ENCODE data around the gene GPBP1L1. TPM values are rescaled to one million over a fixed set of nuclear protein-coding genes. Genes with fewer than 3 reads are reported as not detected.
A peak's percentile ranks its signal among the peaks of the same experiment; 100 is the strongest.
"Not testable (repeated sequence)": the region's sequence is repeated elsewhere in the genome, so short reads cannot be mapped to it uniquely, and the experiment has no call there.

GPBP1L1 gene
- total RNA-seq, 1 donor from 2014 or later, result 74.0 TPM

GRCh38 chr1:45686015-45686287, 382 bp downstream of the GPBP1L1 start:
- intact Hi-C loops (cut with DNase I), result loop anchor here (2.0 to 5.0 kb wide), 3 partner anchors 65 to 446 kb away; partner anchors contain the start of genes IPP, NASP and PIK3R3
- no peak for ATAC-seq
- peak; percentile 84 for DNase-seq (ENCODE audit: missing footprints)

- DNase-seq (ENCODE audit: missing footprints) (no peak), ATAC-seq (no peak)
- intact Hi-C loops (cut with DNase I), result loop anchor here (2.0 to 5.0 kb wide), 4 partner anchors 39 to 447 kb away; partner anchors contain the start of genes IPP, NASP and PIK3R3
These were observed 872 bp downstream of the GPBP1L1 start for GRCh38 chr1:45685308-45686014.

- no peak for ATAC-seq
- no peak for DNase-seq (ENCODE audit: missing footprints)
- intact Hi-C loops (cut with DNase I), result loop anchor here (2.0 kb wide), 1 partner anchor 38 kb away; no protein-coding TSS in a partner anchor
These were observed 1.9 kb downstream of the GPBP1L1 start for GRCh38 chr1:45684402-45684801.

DNA sequence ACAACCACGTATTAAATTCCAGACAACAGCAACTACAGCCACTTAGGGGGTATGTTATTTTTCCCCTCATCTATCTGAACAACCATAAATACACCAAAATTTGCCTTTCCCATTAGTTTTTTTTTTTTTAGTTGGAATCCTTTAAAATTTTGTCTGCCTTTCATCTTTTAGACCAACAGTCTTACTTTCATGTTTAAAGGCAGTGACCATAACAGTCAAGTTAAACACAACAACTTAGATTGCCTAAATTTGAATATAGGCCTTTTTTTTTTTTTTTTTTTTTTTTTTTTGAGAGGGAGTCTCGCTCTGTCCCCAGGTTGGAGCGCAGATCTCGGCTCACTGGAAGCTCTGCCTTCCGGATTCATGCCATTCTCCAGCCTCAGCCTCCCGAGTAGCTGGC, 3.4 kb downstream of the GPBP1L1 start:
- DNase-seq (ENCODE audit: missing footprints), result no peak
- intact Hi-C loops (cut with DNase I), result no loop called here
- no peak for ATAC-seq

GRCh38 chr1:45679123-45679522, 7.2 kb downstream of the GPBP1L1 start:
- no peak for ATAC-seq
- intact Hi-C loops (cut with DNase I), result no loop called here
- no peak for DNase-seq (ENCODE audit: missing footprints)

- intact Hi-C loops (cut with DNase I), result no loop called here
- ATAC-seq, result no peak
These were observed 7.8 kb downstream of the GPBP1L1 start for GRCh38 chr1:45678489-45678888.

GRCh38 chr1:45677751-45678245, 8.5 kb downstream of the GPBP1L1 start:
- DNase-seq (ENCODE audit: missing footprints) (no peak), ATAC-seq (no peak)
- intact Hi-C loops (cut with DNase I), result no loop called here

More at GRCh38 chr1:45678489-45678888, 7.8 kb downstream of the GPBP1L1 start:
- no peak for DNase-seq (ENCODE audit: missing footprints)

DNA sequence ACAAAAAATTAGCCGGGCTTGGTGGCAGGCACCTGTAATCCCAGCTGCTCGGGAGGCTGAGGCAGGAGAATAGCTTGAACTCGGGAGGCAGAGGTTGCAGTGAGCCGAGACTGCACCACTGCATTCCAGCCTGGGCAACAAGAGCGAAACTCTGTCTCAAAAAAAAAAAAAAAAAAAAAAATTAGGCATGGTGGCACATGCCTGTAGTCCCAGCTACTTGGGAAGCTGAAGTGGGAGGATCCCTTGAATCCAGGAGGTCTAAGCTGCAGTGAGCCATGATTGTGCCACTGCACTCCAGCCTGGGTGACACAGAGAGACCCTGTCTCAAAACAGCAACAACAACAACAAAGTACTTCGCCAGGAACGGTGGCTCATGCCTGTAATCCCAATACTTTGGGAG, 9.8 kb downstream of the GPBP1L1 start:
- ATAC-seq; DNase-seq (ENCODE audit: missing footprints); intact Hi-C loops (cut with DNase I): not testable (repeated sequence)

DNA sequence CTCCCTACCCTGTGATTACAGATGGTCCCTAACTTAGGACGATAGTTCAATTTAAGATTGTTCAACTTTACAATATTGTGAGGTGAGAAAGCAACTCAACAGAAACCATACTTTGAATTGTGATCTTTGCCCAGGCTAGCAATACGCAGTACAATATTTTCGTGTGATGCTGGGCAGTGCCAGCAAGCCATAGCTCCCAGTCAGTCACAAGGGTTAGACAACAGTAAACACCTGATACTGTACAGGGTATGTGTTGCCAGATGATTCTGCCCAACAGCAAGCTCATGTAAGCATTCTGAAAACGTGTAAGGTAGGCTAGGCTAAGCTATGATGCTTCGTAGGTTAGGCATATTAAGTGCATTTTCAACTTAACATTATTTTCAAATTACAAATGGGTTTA, 11.9 kb downstream of the GPBP1L1 start:
- DNase-seq (ENCODE audit: missing footprints) (no peak), ATAC-seq (peak; percentile 62)
- intact Hi-C loops (cut with DNase I), result no loop called here

DNA sequence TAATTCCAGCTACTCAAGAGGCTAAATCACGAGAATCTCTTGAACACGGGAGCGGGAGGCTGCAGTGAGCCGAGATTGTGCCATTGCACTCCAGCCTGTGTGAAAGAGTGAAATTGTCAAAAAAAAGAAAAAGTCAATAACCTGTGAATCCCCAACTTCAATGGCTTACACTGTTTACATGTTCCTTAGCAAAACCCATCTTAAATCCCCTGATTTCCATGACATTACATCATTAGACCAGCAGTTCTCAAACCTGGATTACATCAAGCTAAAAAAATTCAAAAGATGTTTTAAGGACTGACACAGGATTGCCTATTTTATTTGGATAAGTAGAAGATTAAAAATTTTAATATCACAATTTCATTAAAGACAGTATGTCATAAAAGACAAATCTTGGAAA, 12.4 kb downstream of the GPBP1L1 start:
- no peak for ATAC-seq
- DNase-seq (ENCODE audit: missing footprints), result no peak
- intact Hi-C loops (cut with DNase I), result no loop called here

- DNase-seq (ENCODE audit: missing footprints) (no peak), ATAC-seq (no peak)
- intact Hi-C loops (cut with DNase I), result no loop called here
These were observed 16.3 kb downstream of the GPBP1L1 start for GRCh38 chr1:45669859-45670655.

GRCh38 chr1:45669379-45669778, 17.0 kb downstream of the GPBP1L1 start:
- intact Hi-C loops (cut with DNase I), result no loop called here
- no peak for ATAC-seq
- no peak for DNase-seq (ENCODE audit: missing footprints)

DNA sequence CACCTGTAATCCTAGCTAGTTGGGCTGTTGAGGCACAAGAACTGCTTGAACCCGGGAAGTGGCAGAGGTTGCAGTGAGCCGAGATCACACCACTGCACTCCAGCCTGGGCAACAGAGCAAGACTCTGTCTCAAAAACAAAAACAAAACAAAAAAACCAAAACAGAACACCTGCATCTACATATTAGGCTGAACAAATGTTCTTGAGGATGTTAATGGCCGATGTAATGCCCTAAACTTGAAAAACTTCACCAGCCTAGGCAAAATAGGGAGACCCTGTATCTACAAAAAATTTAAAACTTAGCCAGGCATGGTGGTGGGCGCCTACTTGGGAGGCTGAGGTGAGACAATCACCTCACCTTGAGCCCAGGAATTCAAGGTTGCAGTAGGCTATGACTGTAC, 17.8 kb downstream of the GPBP1L1 start:
- DNase-seq (ENCODE audit: missing footprints) (no peak), ATAC-seq (no peak)
- intact Hi-C loops (cut with DNase I), result no loop called here

- intact Hi-C loops (cut with DNase I), result no loop called here
- ATAC-seq (peak; percentile 28), DNase-seq (ENCODE audit: missing footprints) (no peak)
These were observed 18.8 kb downstream of the GPBP1L1 start for GRCh38 chr1:45667321-45668111.

DNA sequence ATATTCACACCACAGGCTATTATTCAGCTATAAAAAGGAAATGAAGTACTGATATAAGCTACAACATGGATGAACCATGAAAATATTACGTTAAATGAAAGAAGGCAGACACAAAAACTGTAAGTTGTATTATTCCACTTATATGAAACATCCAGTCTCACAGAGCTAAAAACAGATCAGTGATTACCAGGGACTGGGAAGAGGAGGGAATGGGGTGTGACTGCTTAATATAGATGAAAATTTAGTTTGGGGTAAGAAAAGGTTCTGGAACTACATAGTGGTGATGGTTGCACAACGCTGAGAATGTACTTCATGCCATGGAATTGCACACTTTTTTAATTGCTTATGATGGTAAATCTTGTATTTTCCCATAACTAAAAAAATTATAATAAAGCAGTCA, 19.5 kb downstream of the GPBP1L1 start:
- no peak for ATAC-seq
- intact Hi-C loops (cut with DNase I), result no loop called here
- DNase-seq (ENCODE audit: missing footprints), result no peak

GRCh38 chr1:45660336-45660735, 26.0 kb downstream of the GPBP1L1 start:
- no peak for DNase-seq (ENCODE audit: missing footprints)
- no peak for ATAC-seq
- intact Hi-C loops (cut with DNase I), result no loop called here

GRCh38 chr1:45659222-45659621, 27.1 kb downstream of the GPBP1L1 start:
- no peak for ATAC-seq
- DNase-seq (ENCODE audit: missing footprints), result no peak
- intact Hi-C loops (cut with DNase I), result no loop called here

DNA sequence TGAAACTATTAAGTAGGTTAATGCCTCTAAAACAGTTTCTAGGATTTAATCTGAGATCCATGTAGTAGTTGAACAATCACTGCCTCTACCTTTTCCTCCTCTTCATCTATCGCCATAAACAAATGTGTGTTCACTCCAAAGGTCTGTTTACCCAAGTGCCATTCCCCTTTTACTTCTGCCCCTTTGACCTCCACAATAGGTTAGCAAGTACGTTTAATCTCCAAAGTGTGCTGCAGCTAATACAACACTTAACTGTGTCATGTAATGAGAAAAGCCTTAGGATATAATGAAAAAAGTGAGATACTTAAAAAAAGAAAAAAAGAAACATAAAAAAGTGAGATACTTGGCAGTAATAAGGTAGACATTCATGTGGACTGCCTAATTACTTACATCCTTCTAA, 28.2 kb downstream of the GPBP1L1 start:
- intact Hi-C loops (cut with DNase I), result no loop called here
- no peak for ATAC-seq
- no peak for DNase-seq (ENCODE audit: missing footprints)

DNA sequence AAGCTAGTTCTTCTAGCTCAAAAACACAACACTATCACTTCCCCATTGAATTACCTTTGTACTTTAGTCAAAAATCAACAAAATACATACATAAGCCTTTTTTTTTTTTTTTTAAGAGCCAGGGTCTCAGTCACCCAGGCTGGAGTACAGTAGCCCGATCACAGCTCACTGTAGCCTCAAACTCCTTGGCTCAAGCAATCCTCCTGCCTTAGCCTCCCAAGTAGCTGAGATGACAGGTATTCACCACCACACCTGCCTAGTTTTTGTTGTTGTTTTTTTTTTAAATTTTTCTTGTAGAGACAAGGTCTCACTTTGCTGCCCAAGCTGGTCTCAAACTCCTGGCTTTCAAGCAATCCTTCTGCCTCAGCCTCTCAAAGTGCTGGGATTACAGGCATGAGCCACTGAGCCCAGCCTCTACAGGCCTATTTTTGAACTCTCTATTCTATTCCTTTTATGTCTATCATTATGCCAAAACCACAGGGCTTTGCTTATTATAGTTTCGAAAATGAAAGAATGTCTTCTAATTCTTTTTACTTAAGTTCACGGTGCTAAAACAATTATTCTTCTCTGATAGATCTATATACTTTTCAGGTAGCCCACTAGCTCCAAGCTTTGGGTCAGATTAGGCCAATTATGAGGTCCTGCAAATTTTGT, 29.6 kb downstream of the GPBP1L1 start:
- ATAC-seq (no peak), DNase-seq (ENCODE audit: missing footprints) (no peak)
- intact Hi-C loops (cut with DNase I), result no loop called here

Measured in Right ventricle myocardium inferior (tissue), 1 donor.